H9 (cell line): ENCODE data around the gene PDE1C. TPM values are rescaled to one million over a fixed set of nuclear protein-coding genes. Genes with fewer than 3 reads are reported as not detected.

Experiments
- DNase-seq: peaks from one replicate; pipeline ENCODE4 v3.0.0-alpha.2; 2017
- H2AFZ ChIP-seq: one replicate; pipeline ENCODE4 v1.6.1; 2013; ENCODE audit warnings: mild to moderate bottlenecking, low read length, control low read depth, moderate library complexity
- H2AK5ac ChIP-seq: 2 replicates; pipeline ENCODE4 v1.6.1; 2013; ENCODE audit warnings: low read length, control low read depth, mixed read lengths; ENCODE audit not compliant: insufficient read length
- H2BK120ac ChIP-seq: one replicate; pipeline ENCODE4 v1.6.1; 2013; ENCODE audit warnings: low read depth, mild to moderate bottlenecking, low read length, control low read depth, inconsistent platforms; ENCODE audit not compliant: poor library complexity, severe bottlenecking
- H2BK12ac ChIP-seq: 2 replicates; pipeline ENCODE4 v1.6.1; 2013; ENCODE audit warnings: low read length, control low read depth, mixed read lengths, low read depth; ENCODE audit not compliant: insufficient read length
- H2BK15ac ChIP-seq: 2 replicates; pipeline ENCODE4 v1.6.1; 2013; ENCODE audit warnings: low read depth, low read length, control low read depth
- H2BK20ac ChIP-seq: one replicate; pipeline ENCODE4 v1.6.1; 2013; ENCODE audit warnings: low read depth, mild to moderate bottlenecking, low read length, control low read depth, inconsistent platforms; ENCODE audit not compliant: poor library complexity, severe bottlenecking
- H2BK5ac ChIP-seq: 2 replicates; pipeline ENCODE4 v1.6.1; 2013; ENCODE audit warnings: low read length, control low read depth, mixed read lengths; ENCODE audit not compliant: insufficient read length
- H3K14ac ChIP-seq: 2 replicates; pipeline ENCODE4 v1.6.1; 2013; ENCODE audit warnings: low read length, control low read depth; ENCODE audit not compliant: insufficient read depth
- H3K18ac ChIP-seq: 2 replicates; pipeline ENCODE4 v1.6.1; 2013; ENCODE audit warnings: low read depth, mild to moderate bottlenecking, mixed read lengths, low read length, control low read depth; ENCODE audit not compliant: insufficient read length
- H3K23ac ChIP-seq: 2 replicates; pipeline ENCODE4 v1.6.1; 2013; ENCODE audit warnings: low read length, control low read depth, mixed read lengths, low read depth; ENCODE audit not compliant: insufficient read length
- H3K23me2 ChIP-seq: 2 replicates; pipeline ENCODE4 v1.6.1; 2013; ENCODE audit warnings: low read depth, mild to moderate bottlenecking, mixed read lengths, low read length, control low read depth; ENCODE audit not compliant: insufficient read length, poor library complexity, severe bottlenecking
- H3K27ac ChIP-seq: 2 replicates; pipeline ENCODE4 v1.5.1; 2013; ENCODE audit warnings: low read length, control low read depth, mixed read lengths, low read depth; ENCODE audit not compliant: insufficient read length
- H3K27me3 ChIP-seq: 2 replicates; pipeline ENCODE4 v1.6.1; 2013; ENCODE audit warnings: low read length, control low read depth, inconsistent platforms; ENCODE audit not compliant: insufficient read depth
- H3K4ac ChIP-seq: 2 replicates; pipeline ENCODE4 v1.6.1; 2013; ENCODE audit warnings: low read depth, mild to moderate bottlenecking, control low read depth, inconsistent platforms, low read length, moderate library complexity
- H3K4me1 ChIP-seq: 2 replicates; pipeline ENCODE4 v1.6.1; 2013; ENCODE audit warnings: low read length, control low read depth, inconsistent platforms; ENCODE audit not compliant: insufficient read depth
- H3K4me2 ChIP-seq: 2 replicates; pipeline ENCODE4 v1.6.1; 2013; ENCODE audit warnings: low read length, control low read depth, mixed read lengths; ENCODE audit not compliant: insufficient read length, insufficient read depth
- H3K56ac ChIP-seq: 2 replicates; pipeline ENCODE4 v1.6.1; 2013; ENCODE audit warnings: low read depth, mild to moderate bottlenecking, mixed read lengths, low read length, control low read depth; ENCODE audit not compliant: insufficient read length
- H3K79me1 ChIP-seq: 2 replicates; pipeline ENCODE4 v1.6.1; 2013; ENCODE audit warnings: low read depth, mild to moderate bottlenecking, moderate library complexity, low read length, control low read depth, inconsistent platforms; ENCODE audit not compliant: insufficient read depth, poor library complexity, severe bottlenecking
- H3K79me2 ChIP-seq: 2 replicates; pipeline ENCODE4 v1.6.1; 2013; ENCODE audit warnings: low read length, control low read depth, inconsistent platforms; ENCODE audit not compliant: insufficient read depth
- H3K9ac ChIP-seq: 2 replicates; pipeline ENCODE4 v1.6.1; 2013; ENCODE audit warnings: low read length, control low read depth, mixed read lengths; ENCODE audit not compliant: insufficient read length; ENCODE audit errors: extremely low read depth
- H3K9me3 ChIP-seq: one replicate; pipeline ENCODE4 v1.6.1; 2013; ENCODE audit warnings: low read depth, low read length, inconsistent platforms; ENCODE audit not compliant: control insufficient read depth
- H3T11ph ChIP-seq: one replicate; pipeline ENCODE4 v1.6.1; 2013; ENCODE audit warnings: mild to moderate bottlenecking, low read length, control low read depth, inconsistent platforms
- H4K20me1 ChIP-seq: one replicate; pipeline ENCODE4 v1.6.1; 2013; ENCODE audit not compliant: control insufficient read depth, insufficient read length, insufficient read depth
- H4K5ac ChIP-seq: 2 replicates; pipeline ENCODE4 v1.6.1; 2013; ENCODE audit warnings: low read depth, mild to moderate bottlenecking, mixed read lengths, low read length, control low read depth; ENCODE audit not compliant: insufficient read length
- H4K8ac ChIP-seq: replicated peaks from 2 replicates; pipeline ENCODE4 v1.6.1; 2013; ENCODE audit warnings: low read length, control low read depth, mixed read lengths, low read depth; ENCODE audit not compliant: insufficient read length
- H4K91ac ChIP-seq: 2 replicates; pipeline ENCODE4 v1.6.1; 2013; ENCODE audit warnings: low read depth, mild to moderate bottlenecking, moderate library complexity, mixed read lengths, low read length, control low read depth; ENCODE audit not compliant: insufficient read length
- H3K27ac Mint-ChIP-seq, 3 experiments: 2 replicates in 2 of 3; 3 replicates in 1 of 3; pipeline ENCODE4 v1.8.0; 2020 to 2021; ENCODE audit warnings: mixed read lengths in 3 of 3, mild to moderate bottlenecking in 1 of 3, moderate library complexity in 1 of 3
- H3K27me3 Mint-ChIP-seq: 2 replicates; pipeline ENCODE4 v1.8.0; 2021; ENCODE audit warnings: low read depth, mild to moderate bottlenecking, moderate library complexity, mixed read lengths
- H3K36me3 Mint-ChIP-seq, 3 experiments: 2 replicates in 2 of 3; 3 replicates in 1 of 3; pipeline ENCODE4 v1.8.0; 2020 to 2021; ENCODE audit warnings: low read depth in 3 of 3, mixed read lengths in 3 of 3; ENCODE audit not compliant: insufficient read depth in 1 of 3
- H3K4me1 Mint-ChIP-seq, 2 experiments: 2 replicates each; pipeline ENCODE4 v1.8.0; 2020; ENCODE audit warnings: mixed read lengths in 2 of 2
- H3K4me3 Mint-ChIP-seq, 2 experiments: 2 replicates in 1 of 2; 3 replicates in 1 of 2; pipeline ENCODE4 v1.8.0; 2020 to 2021; ENCODE audit warnings: mild to moderate bottlenecking in 2 of 2, mixed read lengths in 2 of 2, moderate library complexity in 1 of 2
- H3K9me3 Mint-ChIP-seq, 2 experiments: 2 replicates in 1 of 2; 3 replicates in 1 of 2; pipeline ENCODE4 v1.8.0; 2020; ENCODE audit warnings: mild to moderate bottlenecking in 2 of 2, mixed read lengths in 2 of 2, moderate library complexity in 1 of 2
- total RNA-seq: library from RNA; stranded (reverse); gene quantifications from 2 replicates; pipeline ENCODE4 v1.2.1, GENCODE V29; 2021
- TF ChIP-seq, protein P1 (sequence below): fragments of 200-600 bp; sonication (generic); conservative IDR thresholded peaks from 3 replicates; pipeline ENCODE4 v1.8.0; 2021; ENCODE audit warnings: antibody characterized with exemption, mild to moderate bottlenecking

Gene PDE1C
- total RNA-seq, 1 experiment from 2014 or later = 0.17 TPM

DNA sequence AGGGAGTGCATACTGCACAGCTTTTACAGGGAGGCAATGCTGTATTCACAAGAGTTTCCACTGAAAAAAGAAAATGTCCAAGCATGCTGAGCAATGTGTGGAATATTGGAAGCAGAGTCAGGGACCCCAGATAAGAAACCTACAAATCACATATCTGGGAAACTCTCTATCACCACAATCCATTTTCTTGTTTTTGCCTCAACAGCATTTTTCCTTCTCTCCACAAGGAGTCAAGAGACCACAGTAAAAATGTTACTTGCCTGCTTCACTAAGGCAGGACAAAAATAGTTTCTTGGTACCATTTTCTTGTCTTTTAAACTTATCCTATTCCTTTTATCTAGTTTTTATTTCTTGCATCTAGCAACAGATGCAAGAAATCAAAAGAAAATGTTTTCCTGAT is 19.5 kb upstream of the PDE1C start:
- no peak overlapping the region for H3T11ph ChIP-seq
- H3K4me1 Mint-ChIP-seq = no peaks in the 10 kb centered on the region
- no peaks in the 10 kb centered on the region for H3K9me3 ChIP-seq
- H3K79me1 ChIP-seq = no peaks in the 10 kb centered on the region
- no peaks in the 10 kb centered on the region for H3K36me3 Mint-ChIP-seq
- no peak overlapping the region for H2AFZ ChIP-seq
- H3K27ac ChIP-seq = no peak overlapping the region
- no peak overlapping the region for H3K4me3 Mint-ChIP-seq
- H2AK5ac ChIP-seq = no peak overlapping the region
- H2BK12ac ChIP-seq = no peak overlapping the region
- H3K18ac ChIP-seq = no peak overlapping the region
- H2BK120ac ChIP-seq = no peak overlapping the region
- H4K8ac ChIP-seq = no peak overlapping the region
- no peak overlapping the region for H3K9ac ChIP-seq
- H3K23ac ChIP-seq = no peak overlapping the region
- no peak overlapping the region for H3K56ac ChIP-seq
- no peak overlapping the region for H2BK20ac ChIP-seq
- TF ChIP-seq, protein P1, sequence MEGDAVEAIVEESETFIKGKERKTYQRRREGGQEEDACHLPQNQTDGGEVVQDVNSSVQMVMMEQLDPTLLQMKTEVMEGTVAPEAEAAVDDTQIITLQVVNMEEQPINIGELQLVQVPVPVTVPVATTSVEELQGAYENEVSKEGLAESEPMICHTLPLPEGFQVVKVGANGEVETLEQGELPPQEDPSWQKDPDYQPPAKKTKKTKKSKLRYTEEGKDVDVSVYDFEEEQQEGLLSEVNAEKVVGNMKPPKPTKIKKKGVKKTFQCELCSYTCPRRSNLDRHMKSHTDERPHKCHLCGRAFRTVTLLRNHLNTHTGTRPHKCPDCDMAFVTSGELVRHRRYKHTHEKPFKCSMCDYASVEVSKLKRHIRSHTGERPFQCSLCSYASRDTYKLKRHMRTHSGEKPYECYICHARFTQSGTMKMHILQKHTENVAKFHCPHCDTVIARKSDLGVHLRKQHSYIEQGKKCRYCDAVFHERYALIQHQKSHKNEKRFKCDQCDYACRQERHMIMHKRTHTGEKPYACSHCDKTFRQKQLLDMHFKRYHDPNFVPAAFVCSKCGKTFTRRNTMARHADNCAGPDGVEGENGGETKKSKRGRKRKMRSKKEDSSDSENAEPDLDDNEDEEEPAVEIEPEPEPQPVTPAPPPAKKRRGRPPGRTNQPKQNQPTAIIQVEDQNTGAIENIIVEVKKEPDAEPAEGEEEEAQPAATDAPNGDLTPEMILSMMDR = no peak
- no peak overlapping the region for H3K14ac ChIP-seq
- H3K27me3 Mint-ChIP-seq = peaks cover 22% of the 10 kb centered on the region
- H3K23me2 ChIP-seq = no peaks in the 10 kb centered on the region
- H3K4me2 ChIP-seq = no peak overlapping the region
- H4K91ac ChIP-seq = no peak overlapping the region
- H2BK15ac ChIP-seq = no peak overlapping the region
- H3K27ac Mint-ChIP-seq = no peak overlapping the region
- H2BK5ac ChIP-seq = no peak overlapping the region
- no peak for DNase-seq
- H3K4ac ChIP-seq = no peak overlapping the region
- H4K5ac ChIP-seq = no peak overlapping the region
- no peaks in the 10 kb centered on the region for H3K9me3 Mint-ChIP-seq
- no peaks in the 10 kb centered on the region for H3K4me1 ChIP-seq
- no peaks in the 10 kb centered on the region for H4K20me1 ChIP-seq
- H3K27me3 ChIP-seq = no peaks in the 10 kb centered on the region; the same call in 1 of the 2 replicates
- H3K79me2 ChIP-seq = no peaks in the 10 kb centered on the region
